ENCODE measurements around the gene METTL25.

GRCh38 chr12:82480606-82481005 is 122.3 kb downstream of the METTL25 start:
- TF ChIP-seq CTCF (conservative IDR thresholded peaks at IDR 0.05) (no peak), EZH2 (IDR thresholded peaks at IDR 0.05; ENCODE audit: low read depth) (no peak)
